HUES6 (cell line): Measurements from ENCODE around the gene ABHD11.
A peak's percentile ranks its signal among the peaks of the same experiment; 100 is the strongest.

Experiments
- H3K27ac ChIP-seq: 2 replicates; pipeline ENCODE4 v1.7.0; 2013; ENCODE audit warnings: low read depth, mild to moderate bottlenecking, low read length, inconsistent platforms
- H3K27me3 ChIP-seq: 2 replicates; pipeline ENCODE4 v1.6.1; 2013; ENCODE audit warnings: low read length; ENCODE audit not compliant: control insufficient read depth, insufficient read depth
- H3K36me3 ChIP-seq: 2 replicates; pipeline ENCODE4 v1.6.1; 2013; ENCODE audit warnings: low read length; ENCODE audit not compliant: control insufficient read depth, insufficient read depth
- H3K4me1 ChIP-seq: 2 replicates; pipeline ENCODE4 v1.6.1; 2013; ENCODE audit warnings: low read length; ENCODE audit not compliant: control insufficient read depth, insufficient read depth
- H3K4me3 ChIP-seq: 2 replicates; pipeline ENCODE4 v1.5.1; 2013; ENCODE audit warnings: low read depth, low read length
- H3K9ac ChIP-seq: one replicate; pipeline ENCODE4 v1.6.1; 2013; ENCODE audit warnings: mild to moderate bottlenecking, low read length
- H3K9me3 ChIP-seq: 2 replicates; pipeline ENCODE4 v1.6.1; 2013; ENCODE audit warnings: low read depth, low read length; ENCODE audit not compliant: control insufficient read depth, insufficient read depth

Gene ABHD11

GRCh38 chr7:73705551-73705920 lies 33.1 kb downstream of the ABHD11 start:
- peaks cover 6% of the 10 kb centered on the region; the same call in 1 of the 2 replicates for H3K36me3 ChIP-seq
- H3K4me3 ChIP-seq, result no peak overlapping the region
- no peaks in the 10 kb centered on the region for H3K9me3 ChIP-seq
- no peak overlapping the region for H3K9ac ChIP-seq
- no peaks in the 10 kb centered on the region for H3K27me3 ChIP-seq
- no peak overlapping the region for H3K27ac ChIP-seq
- H3K4me1 ChIP-seq, result peaks cover 22% of the 10 kb centered on the region

- Histone ChIP-seq H3K27me3 (no peaks in the 10 kb centered on the region), H3K9ac (no peak overlapping the region), H3K4me3 (no peak overlapping the region), H3K9me3 (no peaks in the 10 kb centered on the region), H3K27ac (no peak overlapping the region), H3K36me3 (peaks cover 10% of the 10 kb centered on the region), H3K4me1 (peaks cover 22% of the 10 kb centered on the region)
Observed at GRCh38 chr7:73704640-73705550, 33.7 kb downstream of the ABHD11 start.

GRCh38 chr7:73703757-73704639 lies 34.6 kb downstream of the ABHD11 start:
- peaks cover 19% of the 10 kb centered on the region for H3K36me3 ChIP-seq
- no peaks in the 10 kb centered on the region for H3K27me3 ChIP-seq
- H3K27ac ChIP-seq, result no peak overlapping the region
- no peaks in the 10 kb centered on the region for H3K9me3 ChIP-seq
- H3K4me1 ChIP-seq, result peaks cover 22% of the 10 kb centered on the region
- H3K4me3 ChIP-seq, result peak overlapping the region; percentile 49
- H3K9ac ChIP-seq, result no peak overlapping the region

- Histone ChIP-seq H3K4me1 (peaks cover 22% of the 10 kb centered on the region), H3K9me3 (no peaks in the 10 kb centered on the region), H3K4me3 (peak overlapping the region; percentile 49), H3K9ac (peak overlapping the region; percentile 22), H3K36me3 (peaks cover 27% of the 10 kb centered on the region), H3K27me3 (no peaks in the 10 kb centered on the region), H3K27ac (no peak overlapping the region)
Observed at GRCh38 chr7:73703225-73703624, 35.4 kb downstream of the ABHD11 start.

GRCh38 chr7:73702665-73703064 lies 35.9 kb downstream of the ABHD11 start:
- Histone ChIP-seq H3K9me3 (no peaks in the 10 kb centered on the region), H3K9ac (no peak overlapping the region), H3K27ac (no peak overlapping the region), H3K4me3 (no peak overlapping the region), H3K4me1 (peaks cover 22% of the 10 kb centered on the region), H3K36me3 (peaks cover 31% of the 10 kb centered on the region), H3K27me3 (no peaks in the 10 kb centered on the region)

GRCh38 chr7:73702226-73702625 lies 36.4 kb downstream of the ABHD11 start:
- no peaks in the 10 kb centered on the region for H3K27me3 ChIP-seq
- no peaks in the 10 kb centered on the region for H3K9me3 ChIP-seq
- H3K4me3 ChIP-seq, result no peak overlapping the region
- H3K4me1 ChIP-seq, result peaks cover 22% of the 10 kb centered on the region
- no peak overlapping the region for H3K27ac ChIP-seq
- H3K36me3 ChIP-seq, result peaks cover 35% of the 10 kb centered on the region
- H3K9ac ChIP-seq, result no peak overlapping the region

GRCh38 chr7:73701357-73701995 lies 37.1 kb downstream of the ABHD11 start:
- Histone ChIP-seq H3K4me3 (no peak overlapping the region), H3K27me3 (no peaks in the 10 kb centered on the region), H3K9ac (no peak overlapping the region), H3K9me3 (no peaks in the 10 kb centered on the region), H3K4me1 (peaks cover 22% of the 10 kb centered on the region), H3K36me3 (peaks cover 42% of the 10 kb centered on the region), H3K27ac (no peak overlapping the region)

GRCh38 chr7:73700581-73701134 lies 37.9 kb downstream of the ABHD11 start:
- H3K36me3 ChIP-seq, result peaks cover 51% of the 10 kb centered on the region
- H3K27me3 ChIP-seq, result no peaks in the 10 kb centered on the region
- no peak overlapping the region for H3K27ac ChIP-seq
- H3K4me3 ChIP-seq, result no peak overlapping the region
- H3K9me3 ChIP-seq, result no peaks in the 10 kb centered on the region
- no peak overlapping the region for H3K9ac ChIP-seq
- H3K4me1 ChIP-seq, result peaks cover 15% of the 10 kb centered on the region

- no peaks in the 10 kb centered on the region for H3K9me3 ChIP-seq
- H3K4me1 ChIP-seq, result peaks cover 14% of the 10 kb centered on the region
- H3K27ac ChIP-seq, result no peak overlapping the region
- H3K27me3 ChIP-seq, result no peaks in the 10 kb centered on the region
- H3K4me3 ChIP-seq, result no peak overlapping the region
- no peak overlapping the region for H3K9ac ChIP-seq
- peaks cover 56% of the 10 kb centered on the region for H3K36me3 ChIP-seq
Observed at GRCh38 chr7:73700069-73700423, 38.6 kb downstream of the ABHD11 start.

- Histone ChIP-seq H3K9me3 (no peaks in the 10 kb centered on the region), H3K4me1 (peaks cover 13% of the 10 kb centered on the region), H3K27ac (no peak overlapping the region), H3K36me3 (peaks cover 61% of the 10 kb centered on the region), H3K4me3 (no peak overlapping the region), H3K9ac (no peak overlapping the region), H3K27me3 (no peaks in the 10 kb centered on the region)
Observed at GRCh38 chr7:73699370-73700068, 39.1 kb downstream of the ABHD11 start.
